Endothelial cell of umbilical vein (primary cell): Measurements from ENCODE around the gene MALT1.

ENCODE experiments used
- CTCF ChIP-seq, 2 donors: IDR thresholded peaks; 1 replicate in 1 of 2; 2 replicates in 1 of 2; pipeline ENCODE4 v1.5.1; 2011; ENCODE audit warnings: low read length in 2 of 2, mild to moderate bottlenecking in 2 of 2, moderate library complexity in 2 of 2, control low read depth in 1 of 2, inconsistent platforms in 1 of 2, low read depth in 1 of 2; ENCODE audit not compliant: insufficient read depth in 1 of 2; ENCODE audit errors: extremely low read depth in 1 of 2
- EZH2 ChIP-seq: IDR thresholded peaks from 2 replicates; pipeline ENCODE4 v1.6.1; 2012; ENCODE audit warnings: borderline replicate concordance, low read depth, mild to moderate bottlenecking, moderate library complexity, low read length, inconsistent platforms; ENCODE audit not compliant: severe bottlenecking
- FOS ChIP-seq: IDR thresholded peaks from 2 replicates; pipeline ENCODE4 v1.6.1; 2011; ENCODE audit warnings: mild to moderate bottlenecking, low read length, moderate library complexity, borderline replicate concordance; ENCODE audit not compliant: insufficient read depth
- GATA2 ChIP-seq: IDR thresholded peaks from 2 replicates; pipeline ENCODE4 v1.7.0; 2011; ENCODE audit warnings: low read depth, mild to moderate bottlenecking, moderate library complexity, mixed read lengths, low read length; ENCODE audit not compliant: insufficient read length, insufficient read depth
- JUN ChIP-seq: IDR thresholded peaks from 2 replicates; pipeline ENCODE4 v1.6.1; 2011; ENCODE audit warnings: borderline replicate concordance, low read depth; ENCODE audit not compliant: insufficient read length, insufficient read depth
- MYC ChIP-seq: IDR thresholded peaks from one replicate; pipeline ENCODE4 v1.6.1; 2011; ENCODE audit warnings: mild to moderate bottlenecking, low read depth, low read length
- POLR2A ChIP-seq: IDR thresholded peaks from 2 replicates; pipeline ENCODE4 v1.6.1; 2012; ENCODE audit warnings: low read depth, mild to moderate bottlenecking, control low read depth, low read length
- POLR2AphosphoS5 ChIP-seq: IDR thresholded peaks from 2 replicates; pipeline ENCODE4 v1.6.1; 2012; ENCODE audit warnings: low read depth, mild to moderate bottlenecking, control low read depth, low read length, moderate library complexity; ENCODE audit not compliant: insufficient read depth

- TF ChIP-seq CTCF (IDR thresholded peaks at IDR 0.05; ENCODE audit: extremely low read depth in 1 of 2, insufficient read depth in 1 of 2, low read depth in 1 of 2, low read length in 2 of 2) (no peak), POLR2AphosphoS5 (no peak), GATA2 (no peak), EZH2 (no peak), FOS (no peak), POLR2A (no peak), JUN (no peak), MYC (no peak)
These were observed 3.7 kb downstream of the MALT1 start for GRCh38 chr18:58674863-58675472.
